Measurements from ENCODE around the gene EFCAB5. TPM values are rescaled to one million over a fixed set of nuclear protein-coding genes. Genes with fewer than 3 reads are reported as not detected.

Gene EFCAB5
- total RNA-seq, 1 donor from 2014 or later = 1.1 TPM

DNA sequence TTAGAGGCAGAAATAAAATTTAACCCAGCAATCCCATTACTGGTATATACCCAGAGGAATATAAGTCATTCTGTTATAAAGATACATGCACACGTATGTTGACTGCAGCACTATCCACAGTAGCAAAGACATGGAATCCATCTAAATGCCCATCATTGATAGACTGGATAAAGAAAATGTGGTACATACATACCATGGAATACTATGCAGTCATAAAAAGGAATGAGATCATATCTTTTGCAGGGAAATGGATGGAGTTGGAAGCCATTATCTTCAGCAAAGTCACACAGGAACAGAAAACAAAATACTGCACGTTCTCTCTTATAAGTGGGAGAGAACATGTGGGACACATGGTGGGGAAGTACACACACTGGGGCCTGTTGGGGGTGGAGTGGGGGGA lies 34.5 kb upstream of the EFCAB5 start:
- no peaks in the 10 kb centered on the region for H3K4me1 ChIP-seq
- TF ChIP-seq, protein P1, sequence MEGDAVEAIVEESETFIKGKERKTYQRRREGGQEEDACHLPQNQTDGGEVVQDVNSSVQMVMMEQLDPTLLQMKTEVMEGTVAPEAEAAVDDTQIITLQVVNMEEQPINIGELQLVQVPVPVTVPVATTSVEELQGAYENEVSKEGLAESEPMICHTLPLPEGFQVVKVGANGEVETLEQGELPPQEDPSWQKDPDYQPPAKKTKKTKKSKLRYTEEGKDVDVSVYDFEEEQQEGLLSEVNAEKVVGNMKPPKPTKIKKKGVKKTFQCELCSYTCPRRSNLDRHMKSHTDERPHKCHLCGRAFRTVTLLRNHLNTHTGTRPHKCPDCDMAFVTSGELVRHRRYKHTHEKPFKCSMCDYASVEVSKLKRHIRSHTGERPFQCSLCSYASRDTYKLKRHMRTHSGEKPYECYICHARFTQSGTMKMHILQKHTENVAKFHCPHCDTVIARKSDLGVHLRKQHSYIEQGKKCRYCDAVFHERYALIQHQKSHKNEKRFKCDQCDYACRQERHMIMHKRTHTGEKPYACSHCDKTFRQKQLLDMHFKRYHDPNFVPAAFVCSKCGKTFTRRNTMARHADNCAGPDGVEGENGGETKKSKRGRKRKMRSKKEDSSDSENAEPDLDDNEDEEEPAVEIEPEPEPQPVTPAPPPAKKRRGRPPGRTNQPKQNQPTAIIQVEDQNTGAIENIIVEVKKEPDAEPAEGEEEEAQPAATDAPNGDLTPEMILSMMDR (IDR thresholded peaks at IDR 0.05) = no peak
- intact Hi-C loops (cut with DNase I) = no loop called here

DNA sequence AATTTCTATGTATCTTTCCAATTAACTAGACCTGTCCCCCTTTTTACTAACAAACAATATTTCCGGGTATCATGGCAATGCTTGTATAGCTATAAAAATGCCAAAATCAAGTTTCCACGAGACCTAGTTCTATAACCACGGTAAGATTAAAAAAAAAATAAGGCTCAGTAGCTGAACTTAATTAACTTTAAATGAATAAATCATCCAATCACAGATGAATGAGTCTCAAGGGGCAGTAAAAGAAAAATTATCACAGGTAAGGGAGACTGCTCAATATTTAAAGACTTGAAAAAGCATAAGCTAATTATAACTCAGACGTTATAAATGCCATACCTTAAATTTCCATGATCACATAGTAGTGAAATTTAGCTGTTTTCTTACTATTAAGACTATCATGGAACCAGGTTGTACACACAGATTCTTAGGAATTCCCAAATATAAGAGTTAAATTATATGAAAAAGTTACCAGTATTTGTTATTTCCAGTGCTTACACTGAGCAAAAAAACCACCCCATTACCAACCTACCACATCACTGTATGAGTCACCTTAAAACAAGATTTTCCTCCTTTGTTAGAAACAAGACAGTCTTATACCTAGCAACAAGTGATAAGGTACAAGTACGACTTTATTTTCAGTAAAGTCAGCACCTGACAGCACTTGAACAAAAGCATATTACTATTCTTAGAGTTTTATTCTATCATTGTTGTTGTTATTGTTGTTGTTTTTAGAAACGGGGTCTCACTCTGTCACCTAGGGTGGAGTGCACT lies 32.0 kb upstream of the EFCAB5 start:
- no peak overlapping the region for H3K27ac ChIP-seq
- intact Hi-C loops (cut with DNase I) = no loop called here
- TF ChIP-seq, protein P1 (IDR thresholded peaks at IDR 0.05) = no peak
- H3K4me3 ChIP-seq = no peak overlapping the region
- no peaks in the 10 kb centered on the region for H3K36me3 ChIP-seq
- H3K9me3 ChIP-seq = no peaks in the 10 kb centered on the region
- H3K27me3 ChIP-seq = no peaks in the 10 kb centered on the region
- DNase-seq (ENCODE audit: low spot score in 2 of 2) = no peak
- no peaks in the 10 kb centered on the region for H3K4me1 ChIP-seq

More for the DNA sequence above, 34.5 kb upstream of the EFCAB5 start:
- H3K4me3 ChIP-seq = no peak overlapping the region
- no peak overlapping the region for H3K27ac ChIP-seq
- H3K9me3 ChIP-seq = no peaks in the 10 kb centered on the region
- no peak for DNase-seq (ENCODE audit: low spot score in 2 of 2)
- H3K36me3 ChIP-seq = no peaks in the 10 kb centered on the region
- no peaks in the 10 kb centered on the region for H3K27me3 ChIP-seq

GRCh38 chr17:29911641-29912177 lies 29.7 kb upstream of the EFCAB5 start:
- Histone ChIP-seq H3K27me3 (no peaks in the 10 kb centered on the region), H3K36me3 (no peaks in the 10 kb centered on the region), H3K4me1 (no peaks in the 10 kb centered on the region), H3K4me3 (no peak overlapping the region), H3K9me3 (no peaks in the 10 kb centered on the region), H3K27ac (no peak overlapping the region)
- DNase-seq (ENCODE audit: low spot score in 2 of 2) = no peak
- intact Hi-C loops (cut with DNase I) = no loop called here
- TF ChIP-seq, protein P1 (IDR thresholded peaks at IDR 0.05) = no peak

DNA sequence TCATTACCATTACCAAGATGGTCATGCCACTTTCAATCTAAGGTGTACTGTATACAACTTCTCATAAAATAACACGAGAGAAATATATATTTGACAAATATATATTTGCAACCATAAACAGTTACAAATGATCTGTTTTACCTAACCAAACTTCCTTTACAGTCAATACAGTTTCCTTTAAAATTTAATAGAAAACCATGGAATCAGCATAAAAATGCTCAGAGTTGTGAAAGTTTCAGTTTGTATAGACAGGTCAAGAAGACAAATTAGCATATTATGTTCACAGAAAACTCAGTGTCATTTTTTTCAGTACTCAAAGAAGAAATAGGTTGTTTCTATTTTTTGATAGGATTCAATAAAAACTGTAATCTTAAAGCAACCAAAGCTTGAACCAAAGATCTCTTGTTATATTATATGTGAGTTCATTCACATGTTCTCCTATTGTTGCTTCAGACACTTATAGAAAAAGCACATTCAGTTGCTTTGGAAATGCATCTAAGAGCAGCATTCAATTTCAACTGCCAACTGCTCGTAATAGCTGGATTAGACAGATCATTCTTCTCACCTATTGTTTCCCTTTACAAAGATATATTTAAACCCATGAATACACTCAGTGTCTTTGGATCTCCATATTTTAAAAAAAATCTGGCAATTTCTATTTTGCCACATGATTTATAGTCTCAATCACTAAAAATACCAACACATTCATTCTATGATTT lies 26.5 kb upstream of the EFCAB5 start:
- TF ChIP-seq, protein P1 (IDR thresholded peaks at IDR 0.05) = no peak
- intact Hi-C loops (cut with DNase I) = no loop called here
- no peak overlapping the region for H3K27ac ChIP-seq
- H3K4me1 ChIP-seq = peaks cover 0 to 5% of the 10 kb centered on the region in 2 donors
- no peaks in the 10 kb centered on the region for H3K9me3 ChIP-seq
- H3K36me3 ChIP-seq = no peaks in the 10 kb centered on the region
- H3K27me3 ChIP-seq = no peaks in the 10 kb centered on the region
- DNase-seq (ENCODE audit: low spot score in 2 of 2) = no peak
- no peak overlapping the region for H3K4me3 ChIP-seq

DNA sequence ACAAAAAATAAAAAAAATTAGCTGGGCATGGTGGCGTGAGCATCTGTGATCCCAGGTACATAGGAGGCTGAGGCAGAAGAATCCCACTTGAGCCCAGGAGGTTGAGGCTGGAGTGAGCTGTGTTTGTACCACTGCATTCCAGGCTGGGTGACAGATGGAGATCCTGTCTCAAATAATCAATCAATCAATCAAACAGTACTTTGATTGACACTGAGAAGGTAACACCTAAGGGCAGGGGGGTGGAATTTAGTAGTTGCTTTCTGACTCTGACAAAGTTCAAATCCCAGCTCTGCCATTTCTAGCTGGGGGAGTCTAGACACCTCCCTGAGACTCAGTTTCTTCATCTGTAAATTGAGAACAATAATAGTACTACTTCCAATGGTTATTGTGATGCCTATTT lies 23.4 kb upstream of the EFCAB5 start:
- Histone ChIP-seq H3K27ac (no peak overlapping the region), H3K4me3 (no peak overlapping the region), H3K27me3 (no peaks in the 10 kb centered on the region), H3K36me3 (no peaks in the 10 kb centered on the region), H3K9me3 (no peaks in the 10 kb centered on the region), H3K4me1 (peaks cover 0 to 5% of the 10 kb centered on the region in 2 donors)
- DNase-seq (ENCODE audit: low spot score in 2 of 2) = no peak
- intact Hi-C loops (cut with DNase I) = no loop called here
- TF ChIP-seq, protein P1 (IDR thresholded peaks at IDR 0.05) = no peak

Data from ascending aorta (tissue), 2 donors.